Measurements from ENCODE around the gene ASB11. TPM values are rescaled to one million over a fixed set of nuclear protein-coding genes. Genes with fewer than 3 reads are reported as not detected.

Gene ASB11
- total and polyA plus RNA-seq, 2 donors from 2014 or later: 0.41 TPM; not detected in 1

DNA sequence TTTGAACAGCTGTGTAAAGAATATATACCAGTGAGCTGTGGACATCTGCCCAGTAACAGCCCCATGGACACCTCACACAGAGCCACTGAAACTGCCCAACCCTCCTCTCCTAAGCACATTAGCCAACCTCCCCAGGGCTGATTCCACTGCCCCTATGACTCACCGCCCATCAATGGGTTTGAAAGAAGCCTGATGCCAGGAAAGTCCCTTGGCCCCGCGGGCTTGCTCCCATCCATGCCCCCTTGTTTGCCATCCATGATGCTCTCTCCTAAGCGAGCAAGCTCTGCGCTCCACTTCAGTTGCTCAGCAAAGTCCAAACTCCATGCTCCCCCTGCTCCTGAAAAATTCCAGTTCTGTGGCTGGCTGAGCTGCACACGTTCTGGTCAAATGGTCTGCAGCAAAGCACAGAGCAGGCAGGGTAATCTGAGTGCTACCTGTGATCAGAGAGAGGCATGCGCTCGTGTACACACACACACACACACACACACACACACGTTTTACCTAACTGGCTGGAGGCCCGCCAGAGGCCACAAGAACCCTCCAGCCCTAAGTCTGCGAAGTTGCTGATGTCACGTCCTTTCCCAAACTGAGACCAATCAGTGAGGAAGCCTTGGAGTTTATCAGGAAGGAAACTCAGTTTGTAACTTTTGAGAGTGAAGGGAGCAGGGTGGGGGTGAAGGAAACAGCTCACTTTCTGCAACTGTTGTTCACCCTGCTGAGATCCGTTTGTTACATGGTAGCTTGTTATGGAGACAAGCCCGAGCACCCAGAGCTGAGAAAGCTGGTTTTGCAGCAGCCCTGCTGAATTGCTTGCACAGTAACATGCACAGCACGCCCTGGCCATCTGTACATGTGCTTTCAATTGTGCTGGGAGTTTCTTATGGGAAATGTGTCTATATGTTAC is 45.6 kb downstream of the ASB11 start, which contains the start of gene ASB9:
TSS of gene ASB9 (minus strand) at position 466 of the 904 bp plus-strand sequence. CDS start at position 257, 209 bp downstream.
- TF ChIP-seq, protein P1, sequence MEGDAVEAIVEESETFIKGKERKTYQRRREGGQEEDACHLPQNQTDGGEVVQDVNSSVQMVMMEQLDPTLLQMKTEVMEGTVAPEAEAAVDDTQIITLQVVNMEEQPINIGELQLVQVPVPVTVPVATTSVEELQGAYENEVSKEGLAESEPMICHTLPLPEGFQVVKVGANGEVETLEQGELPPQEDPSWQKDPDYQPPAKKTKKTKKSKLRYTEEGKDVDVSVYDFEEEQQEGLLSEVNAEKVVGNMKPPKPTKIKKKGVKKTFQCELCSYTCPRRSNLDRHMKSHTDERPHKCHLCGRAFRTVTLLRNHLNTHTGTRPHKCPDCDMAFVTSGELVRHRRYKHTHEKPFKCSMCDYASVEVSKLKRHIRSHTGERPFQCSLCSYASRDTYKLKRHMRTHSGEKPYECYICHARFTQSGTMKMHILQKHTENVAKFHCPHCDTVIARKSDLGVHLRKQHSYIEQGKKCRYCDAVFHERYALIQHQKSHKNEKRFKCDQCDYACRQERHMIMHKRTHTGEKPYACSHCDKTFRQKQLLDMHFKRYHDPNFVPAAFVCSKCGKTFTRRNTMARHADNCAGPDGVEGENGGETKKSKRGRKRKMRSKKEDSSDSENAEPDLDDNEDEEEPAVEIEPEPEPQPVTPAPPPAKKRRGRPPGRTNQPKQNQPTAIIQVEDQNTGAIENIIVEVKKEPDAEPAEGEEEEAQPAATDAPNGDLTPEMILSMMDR (IDR thresholded peaks at IDR 0.05; ENCODE audit: borderline replicate concordance, extremely low read depth, insufficient read depth): no peak
- Histone ChIP-seq H3K4me3 (ENCODE audit: low read length in 3 of 3) (peak within 1 kb of the TSS; percentile 16 to 54 (median 48)), H3K27me3 (ENCODE audit: control insufficient read depth, insufficient read depth, low read length) (peaks cover 4% of the 10 kb centered on the region), H3K4me1 (ENCODE audit: control insufficient read depth in 2 of 3, insufficient read depth in 2 of 3, low read depth in 1 of 3, low read length in 3 of 3) (no peaks in the 10 kb centered on the region), H3K9me3 (ENCODE audit: control insufficient read depth in 2 of 3, insufficient read depth in 1 of 3, low read length in 3 of 3) (no peaks in the 10 kb centered on the region), H3K36me3 (ENCODE audit: control insufficient read depth in 2 of 3, insufficient read depth in 3 of 3, low read length in 3 of 3) (no peaks in the 10 kb centered on the region), H3K9ac (ENCODE audit: low read length in 3 of 3) (peak within 1 kb of the TSS in 1 of 3 donors; percentile 48), H3K27ac (ENCODE audit: low read depth in 2 of 2, low read length in 2 of 2) (peak within 1 kb of the TSS; percentile 47 to 54)
- FAIRE-seq: peak; percentile 55
- DNase-seq: peak; percentile 65 to 84 (median 77)
- intact Hi-C loops (cut with DNase I): no loop called here

GRCh38 chrX:15269120-15269519 is 46.3 kb downstream of the ASB11 start:
- intact Hi-C loops (cut with DNase I): no loop called here
- Histone ChIP-seq H3K36me3 (ENCODE audit: control insufficient read depth in 2 of 3, insufficient read depth in 3 of 3, low read length in 3 of 3) (no peaks in the 10 kb centered on the region), H3K27me3 (ENCODE audit: control insufficient read depth, insufficient read depth, low read length) (peaks cover 4% of the 10 kb centered on the region), H3K4me3 (ENCODE audit: low read length in 3 of 3) (peak overlapping the region in 1 of 3 donors; percentile 54), H3K27ac (ENCODE audit: low read depth in 2 of 2, low read length in 2 of 2) (peak overlapping the region; percentile 3 to 11), H3K9me3 (ENCODE audit: control insufficient read depth in 2 of 3, insufficient read depth in 1 of 3, low read length in 3 of 3) (no peaks in the 10 kb centered on the region), H3K9ac (ENCODE audit: low read length in 3 of 3) (no peak overlapping the region), H3K4me1 (ENCODE audit: control insufficient read depth in 2 of 3, insufficient read depth in 2 of 3, low read depth in 1 of 3, low read length in 3 of 3) (no peaks in the 10 kb centered on the region)
- TF ChIP-seq, protein P1 (IDR thresholded peaks at IDR 0.05; ENCODE audit: borderline replicate concordance, extremely low read depth, insufficient read depth): no peak
- FAIRE-seq (no peak), DNase-seq (no peak)

DNA sequence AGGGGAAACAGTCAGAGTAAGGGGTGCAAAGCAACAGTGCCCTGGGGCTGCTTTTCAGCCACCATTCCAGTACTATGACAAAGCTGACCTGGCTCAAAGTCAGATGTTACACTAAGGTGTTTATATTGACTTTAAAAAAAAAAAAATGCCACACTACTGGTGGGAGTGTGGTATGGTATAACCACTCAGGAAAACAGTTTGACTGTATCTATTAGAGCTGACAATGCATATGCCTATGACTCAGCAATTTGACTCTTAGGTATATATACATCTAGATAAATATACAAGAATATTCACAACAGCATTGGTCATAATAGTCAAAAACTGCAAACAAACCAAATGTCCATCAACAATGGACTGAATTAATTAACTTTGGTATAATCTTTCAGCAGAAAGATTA is 60.6 kb downstream of the ASB11 start:
- Histone ChIP-seq H3K27me3 (ENCODE audit: control insufficient read depth, insufficient read depth, low read length) (no peaks in the 10 kb centered on the region), H3K27ac (ENCODE audit: low read depth in 2 of 2, low read length in 2 of 2) (no peak overlapping the region), H3K4me1 (ENCODE audit: control insufficient read depth in 2 of 3, insufficient read depth in 2 of 3, low read depth in 1 of 3, low read length in 3 of 3) (no peaks in the 10 kb centered on the region), H3K4me3 (ENCODE audit: low read length in 3 of 3) (no peak overlapping the region), H3K9ac (ENCODE audit: low read length in 3 of 3) (no peak overlapping the region), H3K9me3 (ENCODE audit: control insufficient read depth in 2 of 3, insufficient read depth in 1 of 3, low read length in 3 of 3) (no peaks in the 10 kb centered on the region), H3K36me3 (ENCODE audit: control insufficient read depth in 2 of 3, insufficient read depth in 3 of 3, low read length in 3 of 3) (no peaks in the 10 kb centered on the region)
- no peak for DNase-seq
- TF ChIP-seq, protein P1 (IDR thresholded peaks at IDR 0.05; ENCODE audit: borderline replicate concordance, extremely low read depth, insufficient read depth): no peak
- peak; percentile 46 for FAIRE-seq
- intact Hi-C loops (cut with DNase I): no loop called here
